Right atrium auricular region (tissue), 2 donors: ENCODE results near the gene FNBP1L. TPM values are rescaled to one million over a fixed set of nuclear protein-coding genes. Genes with fewer than 3 reads are reported as not detected.

Experiments
- DNase-seq: peaks from one replicate; pipeline ENCODE4 v3.0.0-alpha.2; 2019; ENCODE audit warnings: low spot score
- H3K27ac ChIP-seq, 2 donors: fragments of 200-600 bp; sonication (generic); 1 replicate in 1 of 2; 2 replicates in 1 of 2; pipeline ENCODE4 v1.5.1; 2016 to 2019
- H3K27me3 ChIP-seq, 2 donors: fragments of 200-600 bp; sonication (generic); one replicate each; pipeline versions ENCODE4 v1.5.1 to v1.6.0; 2017 to 2019
- H3K36me3 ChIP-seq: fragments of 200-600 bp; sonication (generic); one replicate; pipeline ENCODE4 v1.5.1; 2016
- H3K4me1 ChIP-seq, 2 donors: fragments of 200-600 bp; sonication (generic); one replicate each; pipeline versions ENCODE4 v1.5.1 to v1.6.0; 2017 to 2019
- H3K4me3 ChIP-seq, 2 donors: fragments of 200-600 bp; sonication (generic); 1 replicate in 1 of 2; 2 replicates in 1 of 2; pipeline ENCODE4 v1.5.1; 2017 to 2019; ENCODE audit warnings: mild to moderate bottlenecking in 1 of 2, moderate library complexity in 1 of 2
- H3K9me3 ChIP-seq, 2 donors: fragments of 200-600 bp; sonication (generic); one replicate each; pipeline ENCODE4 v1.5.1; 2019
- total RNA-seq, 2 donors: library from RNA; depleted of rRNA; stranded (reverse); fragments of >200 nt; gene quantifications; one replicate each; pipeline ENCODE4 v1.1.0, GENCODE V29; 2016
- TF ChIP-seq, protein P1 (sequence below), 2 donors: fragments of 200-600 bp; sonication (generic); IDR thresholded peaks; one replicate each; pipeline ENCODE4 v1.5.1; 2019; ENCODE audit warnings: antibody characterized with exemption in 2 of 2

FNBP1L gene
- total RNA-seq, 2 donors from 2014 or later = 13.9 to 17.8 TPM

- peak; percentile 75 for DNase-seq
- TF ChIP-seq, protein P1, sequence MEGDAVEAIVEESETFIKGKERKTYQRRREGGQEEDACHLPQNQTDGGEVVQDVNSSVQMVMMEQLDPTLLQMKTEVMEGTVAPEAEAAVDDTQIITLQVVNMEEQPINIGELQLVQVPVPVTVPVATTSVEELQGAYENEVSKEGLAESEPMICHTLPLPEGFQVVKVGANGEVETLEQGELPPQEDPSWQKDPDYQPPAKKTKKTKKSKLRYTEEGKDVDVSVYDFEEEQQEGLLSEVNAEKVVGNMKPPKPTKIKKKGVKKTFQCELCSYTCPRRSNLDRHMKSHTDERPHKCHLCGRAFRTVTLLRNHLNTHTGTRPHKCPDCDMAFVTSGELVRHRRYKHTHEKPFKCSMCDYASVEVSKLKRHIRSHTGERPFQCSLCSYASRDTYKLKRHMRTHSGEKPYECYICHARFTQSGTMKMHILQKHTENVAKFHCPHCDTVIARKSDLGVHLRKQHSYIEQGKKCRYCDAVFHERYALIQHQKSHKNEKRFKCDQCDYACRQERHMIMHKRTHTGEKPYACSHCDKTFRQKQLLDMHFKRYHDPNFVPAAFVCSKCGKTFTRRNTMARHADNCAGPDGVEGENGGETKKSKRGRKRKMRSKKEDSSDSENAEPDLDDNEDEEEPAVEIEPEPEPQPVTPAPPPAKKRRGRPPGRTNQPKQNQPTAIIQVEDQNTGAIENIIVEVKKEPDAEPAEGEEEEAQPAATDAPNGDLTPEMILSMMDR (IDR thresholded peaks at IDR 0.05) = no peak
- H3K36me3 ChIP-seq = peaks cover 26% of the 10 kb centered on the region
Measured at GRCh38 chr1:93579891-93580290, 132.0 kb downstream of the FNBP1L start.

DNA sequence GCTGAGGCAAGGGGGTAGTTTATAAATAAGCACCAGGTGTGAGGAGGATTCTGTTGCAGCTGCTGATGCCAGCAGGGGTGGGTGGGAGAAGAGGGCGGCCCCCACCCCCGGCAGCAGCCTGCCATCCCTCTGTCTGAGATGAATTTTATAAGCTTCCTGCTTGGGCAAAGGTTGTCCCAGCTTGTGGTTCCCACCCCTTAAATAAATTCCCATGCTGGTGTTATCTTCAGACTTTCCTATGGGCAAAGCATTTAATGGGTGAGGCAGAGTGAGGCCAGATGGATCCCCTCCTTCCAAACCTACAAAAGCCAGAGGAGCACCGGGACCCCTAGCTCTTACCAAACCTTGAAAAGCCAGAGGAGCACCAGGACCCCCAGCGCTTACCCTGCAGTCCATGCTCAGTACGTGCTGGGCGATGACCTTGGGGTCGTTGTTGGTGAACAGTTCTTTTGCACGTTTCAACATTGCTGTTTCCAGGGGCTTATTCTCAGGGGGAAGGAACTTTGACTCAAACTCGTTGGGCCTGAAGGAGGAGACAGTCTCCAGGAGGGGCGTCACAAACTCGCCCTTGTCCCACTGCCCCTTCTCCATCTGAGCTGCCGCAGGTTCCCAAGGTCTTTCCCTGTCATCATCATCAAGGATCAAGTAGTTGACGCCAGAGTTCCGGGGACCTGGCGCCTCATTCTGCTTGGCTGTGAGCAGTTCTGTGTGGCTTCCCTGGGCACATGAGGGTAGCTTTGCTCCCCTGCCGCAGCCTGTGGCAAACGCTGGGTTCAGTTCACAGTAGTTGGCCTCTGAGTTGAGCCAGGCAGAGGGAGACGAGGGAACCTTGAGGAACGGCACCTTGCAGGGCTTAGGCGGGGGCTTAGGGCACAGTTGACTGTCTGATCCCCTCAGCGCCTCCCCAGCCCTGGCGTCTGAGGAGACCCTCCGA is 134.3 kb downstream of the FNBP1L start:
- peak; percentile 52 for DNase-seq
- peaks cover 30% of the 10 kb centered on the region for H3K36me3 ChIP-seq
- H3K4me1 ChIP-seq = peaks cover 0 to 28% of the 10 kb centered on the region in 2 donors
- H3K27ac ChIP-seq = no peak overlapping the region
- H3K27me3 ChIP-seq = no peaks in the 10 kb centered on the region
- no peaks in the 10 kb centered on the region for H3K9me3 ChIP-seq
- no peak overlapping the region for H3K4me3 ChIP-seq
- TF ChIP-seq, protein P1 (IDR thresholded peaks at IDR 0.05) = no peak

More at GRCh38 chr1:93579891-93580290, 132.0 kb downstream of the FNBP1L start:
- Histone ChIP-seq H3K4me1 (peaks cover 0 to 18% of the 10 kb centered on the region in 2 donors), H3K27me3 (no peaks in the 10 kb centered on the region), H3K4me3 (no peak overlapping the region), H3K27ac (peak overlapping the region; percentile 42 to 44), H3K9me3 (no peaks in the 10 kb centered on the region)

DNA sequence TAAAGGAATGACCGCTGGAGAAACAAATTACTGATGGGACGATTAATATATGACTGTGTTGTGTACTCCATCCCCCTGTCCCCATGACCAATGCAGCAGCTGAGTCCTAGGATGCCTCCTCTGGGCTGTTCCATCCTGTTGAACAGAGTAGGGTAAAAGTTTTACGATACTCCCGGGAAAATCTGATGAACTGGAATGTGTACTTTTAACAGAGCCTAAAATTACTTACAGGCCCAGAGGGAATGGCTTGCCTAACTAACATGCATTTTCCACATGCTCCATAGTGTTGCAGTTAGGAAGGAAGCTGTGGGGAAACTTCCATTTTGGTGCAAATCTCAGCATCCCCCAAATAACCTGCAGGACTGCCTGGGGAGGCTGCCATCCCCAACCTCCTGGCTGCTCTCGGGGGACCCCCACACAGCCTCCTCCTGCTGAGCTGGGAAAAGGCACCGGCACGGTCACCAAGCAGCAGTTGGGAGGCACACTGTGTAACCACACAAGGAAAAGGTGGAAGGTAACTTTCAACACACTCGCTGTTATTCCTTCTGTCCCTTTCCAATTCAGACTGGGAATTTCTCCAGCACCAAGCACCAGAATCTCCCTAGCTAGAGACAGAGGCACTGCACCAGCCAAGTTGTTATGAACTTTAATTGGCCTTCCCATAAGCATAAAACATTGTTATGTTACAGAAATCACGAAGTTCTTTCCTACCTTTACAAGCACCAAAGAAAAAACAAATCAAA is 136.5 kb downstream of the FNBP1L start:
- Histone ChIP-seq H3K4me3 (no peak overlapping the region), H3K4me1 (peaks cover 0 to 38% of the 10 kb centered on the region in 2 donors)

DNA sequence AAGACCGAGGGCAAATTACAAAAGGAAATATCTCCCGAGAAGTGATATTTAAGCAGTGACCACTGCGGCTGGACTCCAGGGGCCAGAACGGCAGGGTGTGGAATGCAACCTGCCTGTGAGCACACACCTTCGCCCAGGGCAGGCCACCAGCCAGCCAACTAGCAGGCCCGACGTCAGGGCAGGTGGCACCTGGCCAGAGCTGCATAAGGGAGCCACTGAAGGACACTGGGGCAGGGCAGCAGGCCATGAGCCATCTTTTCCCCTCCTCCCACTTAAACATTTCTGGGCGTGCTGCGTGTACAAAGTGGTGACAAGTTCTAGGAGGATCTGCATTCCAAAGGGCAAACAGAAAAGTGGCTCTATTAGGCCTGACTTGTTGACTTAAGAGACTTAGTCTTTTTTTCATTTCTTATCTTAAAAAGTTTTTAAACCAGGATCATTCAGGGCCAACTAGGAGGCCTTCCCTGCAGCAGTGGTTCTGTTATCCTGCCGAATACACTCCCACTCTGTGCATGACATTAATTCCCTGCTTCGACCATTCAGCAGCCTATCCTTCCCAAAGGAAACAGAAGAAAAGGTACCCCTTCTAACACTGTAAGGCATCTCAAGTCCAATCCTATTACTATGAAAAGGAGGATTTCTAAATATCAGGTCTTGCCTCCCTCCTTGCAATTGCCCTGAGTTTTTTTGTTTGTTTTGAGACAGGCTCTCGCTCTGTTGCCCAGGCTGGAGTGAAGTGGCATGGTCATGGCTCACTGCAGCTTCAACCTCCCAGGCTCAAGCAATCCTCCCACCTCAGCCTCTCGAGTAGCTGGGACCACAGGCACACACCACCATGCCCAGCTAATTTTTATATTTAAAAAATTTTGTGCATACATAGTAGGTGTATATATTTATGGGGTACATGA is 137.4 kb downstream of the FNBP1L start:
- no peaks in the 10 kb centered on the region for H3K27me3 ChIP-seq

More for the DNA sequence above, 136.5 kb downstream of the FNBP1L start:
- TF ChIP-seq, protein P1 (IDR thresholded peaks at IDR 0.05) = no peak
- Histone ChIP-seq H3K9me3 (no peaks in the 10 kb centered on the region), H3K27me3 (no peaks in the 10 kb centered on the region), H3K27ac (peak overlapping the region; percentile 58 to 83), H3K36me3 (peaks cover 42% of the 10 kb centered on the region)
- no peak for DNase-seq

More for the DNA sequence above, 137.4 kb downstream of the FNBP1L start:
- H3K4me3 ChIP-seq = no peak overlapping the region
- H3K9me3 ChIP-seq = no peaks in the 10 kb centered on the region
- peaks cover 0 to 29% of the 10 kb centered on the region in 2 donors for H3K4me1 ChIP-seq
- DNase-seq = peak; percentile 84
- H3K27ac ChIP-seq = peak overlapping the region; percentile 58 to 83
- H3K36me3 ChIP-seq = peaks cover 48% of the 10 kb centered on the region
- TF ChIP-seq, protein P1 (IDR thresholded peaks at IDR 0.05) = no peak
